NCI-H1105 treated with DMSO at 0.1 percent for 48 hours (cell line): ENCODE measurements around the gene BUD31.

Source experiments
- DNase-seq: peaks from one replicate; lab custom pipeline; 2025; lab: John Stamatoyannopoulos, UW

The BUD31 gene

GRCh38 chr7:99433158-99433557 lies 24.4 kb downstream of the BUD31 start:
- DNase-seq: no peak

GRCh38 chr7:99437946-99438572 lies 29.3 kb downstream of the BUD31 start:
- no peak for DNase-seq

- peak; percentile 88 for DNase-seq
These were observed 30.1 kb downstream of the BUD31 start, which contains the start of the genes CPSF4 and PTCD1 for GRCh38 chr7:99438573-99439480. TSS of gene CPSF4 (plus strand) at chr7:99438943. CDS start at chr7:99439083, 140 bp downstream. TSS of gene PTCD1 (minus strand) at chr7:99438798. CDS start at chr7:99435242, 3,556 bp downstream.

- no peak for DNase-seq
These were observed 31.4 kb downstream of the BUD31 start for GRCh38 chr7:99440195-99440594.

GRCh38 chr7:99446096-99446495 lies 37.3 kb downstream of the BUD31 start:
- no peak for DNase-seq

GRCh38 chr7:99447943-99448342 lies 39.2 kb downstream of the BUD31 start:
- DNase-seq: no peak

- no peak for DNase-seq
These were observed 40.1 kb downstream of the BUD31 start for GRCh38 chr7:99448855-99449254.

- DNase-seq: no peak
These were observed 40.6 kb downstream of the BUD31 start for GRCh38 chr7:99449326-99449725.

GRCh38 chr7:99451936-99452335 lies 43.2 kb downstream of the BUD31 start:
- no peak for DNase-seq

- DNase-seq: no peak
These were observed 43.8 kb downstream of the BUD31 start for GRCh38 chr7:99452541-99452940.

GRCh38 chr7:99453105-99453504 lies 44.3 kb downstream of the BUD31 start:
- DNase-seq: no peak

GRCh38 chr7:99455874-99456273 lies 47.1 kb downstream of the BUD31 start:
- no peak for DNase-seq

GRCh38 chr7:99456288-99456687 lies 47.5 kb downstream of the BUD31 start:
- no peak for DNase-seq

- DNase-seq: no peak
These were observed 48.4 kb downstream of the BUD31 start for GRCh38 chr7:99457050-99457649.

GRCh38 chr7:99457650-99458493 lies 49.1 kb downstream of the BUD31 start:
- no peak for DNase-seq

- DNase-seq: no peak
These were observed 50.3 kb downstream of the BUD31 start for GRCh38 chr7:99459087-99459486.

GRCh38 chr7:99460651-99461050 lies 51.9 kb downstream of the BUD31 start:
- no peak for DNase-seq

GRCh38 chr7:99461221-99461620 lies 52.5 kb downstream of the BUD31 start:
- DNase-seq: no peak

GRCh38 chr7:99465421-99465768 lies 56.6 kb downstream of the BUD31 start:
- no peak for DNase-seq

- DNase-seq: no peak
These were observed 59.7 kb downstream of the BUD31 start for GRCh38 chr7:99468336-99468918.
